Iris pigment epithelial cell (primary cell): ENCODE measurements around the gene KLHL26.
A peak's percentile ranks its signal among the peaks of the same experiment; 100 is the strongest.
"Not testable (repeated sequence)": the region's sequence is repeated elsewhere in the genome, so short reads cannot be mapped to it uniquely, and the experiment has no call there.

Experiments
- DNase-seq: peaks from one replicate; pipeline ENCODE4 v3.0.0-alpha.2; 2011; ENCODE audit warnings: low read depth

The KLHL26 gene

GRCh38 chr19:18600692-18601397 lies 36.0 kb upstream of the KLHL26 start:
- not testable (repeated sequence) for DNase-seq

GRCh38 chr19:18601875-18602274 lies 35.0 kb upstream of the KLHL26 start:
- DNase-seq: no peak

- peak; percentile 31 for DNase-seq
Observed at GRCh38 chr19:18603255-18603957, 33.4 kb upstream of the KLHL26 start.

- DNase-seq: no peak
Observed at GRCh38 chr19:18603958-18604819, 32.6 kb upstream of the KLHL26 start.

DNA sequence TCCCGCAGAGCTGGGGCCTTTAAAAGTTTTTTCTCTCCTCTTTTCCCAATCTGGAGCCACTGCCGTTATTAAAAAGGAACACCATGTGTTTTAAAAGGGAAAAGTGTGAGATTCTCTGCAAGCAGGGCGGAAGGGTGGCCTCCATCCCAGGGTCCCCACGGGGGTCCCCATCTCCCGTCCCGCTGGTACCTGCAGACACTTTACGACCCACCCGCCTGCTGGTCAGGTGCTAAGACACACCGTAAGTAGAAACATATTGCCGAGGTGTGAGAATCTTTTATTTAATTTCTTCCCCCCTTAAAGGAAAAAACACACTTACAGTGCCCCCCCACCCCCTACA lies 32.0 kb upstream of the KLHL26 start:
- no peak for DNase-seq

DNA sequence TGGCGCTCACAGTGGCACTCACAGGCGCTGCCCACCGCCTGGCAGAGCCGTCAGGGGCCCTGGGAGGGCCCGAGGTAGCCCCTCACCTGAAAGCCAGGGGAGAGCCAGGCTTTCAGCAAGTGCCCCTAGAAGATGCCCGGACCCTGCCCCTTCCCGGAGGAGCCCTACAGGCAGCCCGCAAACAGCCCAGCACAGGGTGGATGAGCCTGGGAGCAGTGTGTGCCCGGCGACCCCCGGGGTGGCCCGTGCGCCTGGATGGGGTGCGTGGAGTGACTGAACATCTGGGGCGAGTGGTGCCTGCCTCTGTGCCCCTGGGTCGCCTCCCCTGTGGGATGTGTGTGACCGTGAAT lies 31.7 kb upstream of the KLHL26 start:
- DNase-seq: no peak

DNA sequence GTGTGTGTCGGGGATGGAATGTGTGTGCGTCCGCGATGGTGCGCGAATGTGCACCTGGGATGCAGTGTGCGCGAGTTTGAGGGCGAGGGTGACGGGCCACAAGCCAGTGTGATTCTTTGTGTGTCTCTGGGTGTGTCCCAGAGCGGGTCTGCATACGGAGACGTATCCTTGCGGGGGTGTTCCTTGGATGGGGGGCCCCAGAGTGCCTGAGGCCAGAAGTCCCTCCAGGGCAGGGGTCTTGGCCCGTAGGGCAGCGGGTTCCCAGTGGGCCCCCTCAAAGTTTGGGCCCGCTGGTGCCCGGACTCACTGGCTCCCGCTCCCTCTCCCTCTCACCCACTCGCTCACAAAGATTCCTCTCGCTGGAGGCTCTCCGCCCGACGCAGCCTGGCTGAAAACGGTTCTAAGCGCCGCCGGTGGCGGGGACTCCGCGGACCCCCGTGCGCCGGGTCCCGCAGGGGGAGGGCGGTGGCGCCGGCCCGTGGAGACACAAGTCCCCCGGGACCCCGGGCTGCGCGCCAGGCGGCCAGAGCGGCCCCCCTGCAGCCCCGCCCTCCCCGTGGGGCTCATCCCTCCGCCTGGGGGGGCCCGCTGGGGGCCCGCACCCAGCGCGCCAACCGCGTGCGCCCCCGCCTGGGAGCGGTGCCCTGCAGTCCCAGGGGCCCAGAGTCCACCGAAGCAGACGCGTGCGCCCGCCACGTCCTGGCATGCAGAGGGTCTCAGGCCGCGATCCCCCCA lies 31.1 kb upstream of the KLHL26 start:
- no peak for DNase-seq

DNA sequence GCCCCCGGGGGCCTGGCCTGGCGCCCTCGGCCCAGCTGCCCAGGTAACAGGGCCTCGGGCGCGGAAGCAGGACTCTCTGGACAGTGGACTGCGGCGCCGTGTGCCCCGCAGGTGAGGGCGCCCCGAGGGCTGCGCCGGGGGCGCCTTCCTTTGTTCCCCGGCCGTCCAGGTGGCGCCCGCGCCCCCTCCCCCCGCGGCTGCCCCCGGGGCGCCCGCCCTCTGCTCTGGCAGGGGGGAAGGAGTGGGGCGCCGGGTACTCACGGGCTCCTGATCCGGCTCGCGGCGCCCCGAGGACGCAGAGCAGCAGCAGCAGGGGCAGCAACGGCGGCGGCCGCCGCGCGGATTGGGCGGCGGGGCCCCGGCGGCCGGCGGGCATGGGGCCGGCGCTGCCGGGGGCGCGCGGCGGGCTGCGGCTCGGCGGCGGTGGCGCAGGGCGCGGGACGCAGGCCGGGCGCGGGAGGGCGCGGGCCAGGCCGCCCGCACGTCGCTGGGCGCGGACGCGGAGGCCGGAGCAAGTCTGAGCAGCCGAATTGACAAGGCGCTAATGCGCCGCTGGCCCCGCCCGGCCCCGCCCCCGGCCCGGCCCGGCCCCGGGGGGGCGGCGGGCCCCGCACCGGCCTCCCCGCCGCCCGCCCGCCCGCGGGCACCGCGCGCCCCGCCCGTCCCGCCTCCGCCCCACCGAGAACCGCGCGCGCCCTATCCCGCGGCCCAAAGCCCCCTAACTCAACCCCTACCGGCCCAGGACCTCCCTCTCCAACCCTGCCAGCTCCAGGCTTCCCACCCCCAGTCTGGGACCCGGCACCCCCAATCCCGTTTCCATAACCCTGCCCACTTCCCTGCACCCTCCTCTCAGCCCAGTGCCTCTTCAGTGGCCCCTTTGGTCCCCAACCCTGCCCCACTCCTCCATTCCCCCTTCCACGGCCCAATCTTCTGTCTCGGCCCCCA lies 30.3 kb upstream of the KLHL26 start, which contains the start of gene CRLF1:
TSS of gene CRLF1 (minus strand) at position 519 of the 945 bp plus-strand sequence. CDS start at position 376, 143 bp downstream.
- DNase-seq: no peak

DNA sequence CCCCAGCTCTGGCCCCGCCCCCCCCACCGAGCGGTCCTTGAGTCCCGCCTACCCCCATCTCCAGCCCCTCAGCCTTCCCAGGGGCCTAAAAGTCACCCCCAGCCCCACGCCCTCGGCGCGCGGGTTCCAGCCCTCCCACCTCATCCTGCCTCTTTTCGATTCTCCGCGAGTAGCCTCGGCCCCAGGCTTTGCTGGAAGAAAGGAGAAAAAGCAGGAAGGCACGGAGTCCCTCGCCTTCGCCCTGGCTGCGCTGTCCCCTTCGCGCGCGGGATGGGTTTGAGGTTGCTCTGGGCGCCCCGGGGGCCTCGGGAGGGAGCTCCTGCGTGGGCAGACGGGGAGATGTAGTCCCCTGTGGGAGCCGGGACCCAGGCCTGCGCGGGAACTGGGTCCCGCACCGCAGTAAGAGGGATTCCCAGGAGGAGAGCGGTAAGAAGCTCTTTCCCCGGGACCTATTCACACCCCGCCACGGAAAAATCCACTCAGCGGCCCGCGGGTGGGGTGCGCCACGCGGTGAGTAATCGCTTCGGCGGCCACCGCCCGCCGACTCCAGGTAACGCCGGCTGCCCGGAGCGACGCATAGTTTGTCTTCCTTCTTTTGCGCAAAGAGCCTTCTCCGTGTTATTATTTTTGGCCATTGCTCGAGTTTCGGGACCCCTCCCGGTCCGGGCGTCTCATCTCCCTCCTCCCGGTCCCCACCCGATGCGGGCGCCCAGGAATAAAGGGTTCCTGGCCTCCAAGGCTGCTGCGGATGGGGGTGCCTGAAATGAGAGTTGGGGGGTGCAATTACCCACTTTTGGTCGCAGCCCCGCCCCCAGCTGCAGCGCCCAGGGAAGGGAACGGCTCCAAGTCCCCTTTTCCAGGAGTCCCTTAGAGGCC lies 29.4 kb upstream of the KLHL26 start:
- no peak for DNase-seq

GRCh38 chr19:18608102-18608804 lies 28.6 kb upstream of the KLHL26 start:
- DNase-seq: no peak

DNA sequence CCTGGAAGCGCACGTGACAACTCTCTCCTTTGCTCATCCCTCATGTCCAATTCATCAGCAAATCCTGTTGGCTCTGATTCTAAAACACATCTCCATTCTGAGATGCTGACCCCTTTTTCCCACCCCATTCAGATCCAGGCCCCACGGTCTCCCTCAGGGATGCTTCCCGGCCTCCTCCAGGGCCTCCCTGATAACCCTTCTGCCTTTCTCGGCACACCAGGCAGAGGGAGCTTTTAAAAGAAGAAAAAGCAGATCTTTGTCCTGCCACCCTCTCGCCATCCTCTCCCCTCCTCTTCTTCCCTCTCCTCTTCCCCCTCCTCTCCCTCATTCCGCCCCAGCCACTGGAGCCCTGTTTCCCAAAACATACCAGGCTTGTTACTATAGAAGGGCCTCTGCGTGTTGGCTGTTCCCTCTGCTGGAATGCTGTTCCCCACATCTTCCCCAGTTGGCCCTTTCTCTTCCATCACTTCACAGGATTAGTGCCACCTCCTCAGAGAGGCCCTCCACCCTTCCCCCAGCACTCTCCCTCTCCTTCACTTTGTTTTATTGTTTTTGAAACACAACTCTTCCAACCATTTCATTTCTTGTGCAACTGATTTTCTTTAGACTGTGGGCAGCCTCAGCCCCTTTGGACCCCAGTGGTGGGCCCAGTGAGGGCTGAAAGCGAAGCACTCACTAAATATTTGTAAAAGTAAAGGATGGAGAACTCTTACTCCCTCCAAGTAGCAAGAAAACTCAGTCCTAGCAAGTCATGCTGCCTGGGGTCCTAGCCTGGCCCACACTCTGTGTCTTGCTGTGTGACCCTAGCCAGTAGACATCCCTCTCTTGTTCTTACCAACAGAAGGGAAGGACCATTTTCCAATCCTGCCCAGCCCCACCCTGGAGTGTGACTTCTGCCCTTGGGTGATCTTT lies 27.8 kb upstream of the KLHL26 start:
- DNase-seq: no peak

GRCh38 chr19:18609717-18610051 lies 27.1 kb upstream of the KLHL26 start:
- DNase-seq: no peak

GRCh38 chr19:18610245-18610555 lies 26.6 kb upstream of the KLHL26 start:
- no peak for DNase-seq

DNA sequence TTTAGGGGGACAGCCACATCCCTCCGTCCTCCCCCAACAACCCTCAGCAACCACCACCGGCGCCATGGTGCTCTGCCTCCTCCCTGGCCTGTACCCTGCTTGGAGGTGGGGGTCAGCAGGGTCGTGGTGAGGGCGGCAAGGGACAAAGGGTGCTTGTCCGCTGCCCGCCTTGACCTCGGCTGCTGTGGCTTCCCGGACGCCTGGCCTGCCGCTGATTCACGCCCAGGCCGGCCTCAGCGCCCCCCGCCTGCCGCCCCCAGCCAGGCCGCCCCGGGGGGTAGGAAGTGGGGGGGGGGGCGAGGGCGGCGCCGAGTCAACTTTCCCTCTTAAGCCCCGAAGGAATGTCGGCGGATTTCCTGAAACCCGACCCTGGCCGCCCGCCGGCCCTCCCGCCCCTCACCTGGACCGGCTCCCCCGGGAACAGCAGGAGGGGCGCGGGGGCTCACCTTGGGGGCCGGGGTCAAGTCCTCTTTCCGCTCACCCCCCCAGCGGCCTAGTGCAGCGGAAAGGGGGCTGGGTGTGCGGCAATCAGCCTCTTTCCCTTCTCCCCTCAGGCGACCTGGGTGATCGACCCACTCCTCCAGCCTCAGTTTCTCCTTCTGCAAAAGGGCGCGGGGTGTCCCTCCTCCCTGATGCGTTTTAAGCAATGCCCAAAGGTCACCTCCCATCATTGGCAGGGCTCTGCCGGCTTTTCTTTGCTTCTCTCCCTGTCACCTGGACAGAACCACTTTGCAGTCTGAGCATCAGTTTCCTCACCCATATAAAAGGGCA lies 26.1 kb upstream of the KLHL26 start:
- no peak for DNase-seq

GRCh38 chr19:18611327-18612050 lies 25.3 kb upstream of the KLHL26 start:
- DNase-seq: no peak

DNA sequence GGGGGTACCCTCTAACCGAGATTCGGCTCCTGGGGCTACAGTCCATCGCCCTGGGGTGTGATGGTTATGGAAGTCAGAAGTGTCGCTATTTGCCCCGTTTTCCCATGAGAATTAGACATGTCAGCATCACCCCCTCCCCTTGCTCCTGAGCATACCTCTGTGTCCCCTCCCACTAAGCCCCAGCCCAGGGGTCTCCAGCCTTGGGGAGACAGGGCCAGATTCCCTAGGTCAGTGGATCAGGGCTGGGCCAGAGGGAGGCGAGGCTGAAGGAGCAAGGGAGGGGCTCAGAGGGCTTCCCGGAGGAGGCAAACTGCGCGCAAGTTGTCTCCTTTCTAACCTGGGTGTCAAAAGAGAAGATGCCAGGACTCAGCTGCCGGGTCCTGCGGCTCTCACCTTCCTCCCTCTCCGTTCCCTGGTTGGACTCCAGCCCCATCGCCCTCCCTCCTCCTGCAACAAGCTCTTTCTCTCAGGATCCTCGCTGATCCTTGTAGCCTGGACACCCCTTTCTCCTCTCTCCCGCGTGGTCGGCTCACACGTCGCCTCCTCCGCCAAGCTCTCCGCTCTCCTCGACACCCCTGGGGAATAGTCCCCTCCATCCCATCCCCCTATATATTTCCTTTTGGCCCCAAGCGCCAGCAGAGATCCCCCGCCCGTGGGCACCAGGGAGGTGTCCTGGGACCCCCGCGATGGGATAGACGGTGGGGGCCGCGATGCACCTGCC lies 24.6 kb upstream of the KLHL26 start:
- DNase-seq: no peak
